HuH-7.5 (cell line): Measurements from ENCODE around the gene LLPH.
"Not testable (repeated sequence)": the region's sequence is repeated elsewhere in the genome, so short reads cannot be mapped to it uniquely, and the experiment has no call there.

Experiments used
- DNase-seq: peaks from one replicate; pipeline ENCODE4 v3.0.0; 2011; ENCODE audit warnings: low spot score

LLPH gene

GRCh38 chr12:66130267-66131066, at the start of gene LLPH:
Gene LLPH, minus strand, starts transcription at chr12:66130750. Its CDS starts 1,644 bp downstream, at chr12:66129106.
- DNase-seq = peak; percentile 63

DNA sequence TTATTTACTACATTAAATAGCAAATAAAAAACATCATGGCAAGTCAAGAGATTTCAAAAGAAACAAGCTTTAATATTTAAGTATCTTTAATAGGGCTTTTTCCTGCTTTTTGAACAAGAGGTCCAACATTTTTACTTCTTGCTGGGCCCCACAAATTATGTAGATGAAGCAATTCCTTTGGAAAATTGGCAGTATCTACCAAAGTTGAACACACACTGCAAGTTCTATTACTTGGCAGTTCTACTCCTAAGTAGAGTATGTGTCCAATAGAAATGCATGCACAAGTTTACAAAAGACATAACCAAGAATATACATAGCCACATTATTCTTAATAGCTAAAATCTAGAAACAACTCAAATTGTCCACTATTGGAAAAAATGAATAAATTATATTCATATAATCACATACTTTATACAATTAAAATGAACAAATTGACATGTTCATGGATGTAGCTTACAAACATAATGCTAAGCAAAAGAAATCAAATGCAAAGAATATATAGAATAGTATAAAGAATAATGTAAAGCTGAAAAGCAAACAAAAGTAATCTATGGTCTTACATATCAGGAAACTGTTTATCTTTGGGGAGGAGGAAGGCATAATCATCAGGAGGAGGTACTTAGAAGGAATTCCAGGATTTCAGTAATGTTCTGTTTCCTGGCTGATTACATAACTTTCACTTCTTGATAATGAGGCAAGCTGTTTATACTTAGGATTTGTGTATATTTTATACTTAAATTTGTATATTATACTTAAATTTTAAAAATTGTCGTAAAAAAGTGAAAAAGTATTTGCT, 45.8 kb upstream of the LLPH start:
- DNase-seq = no peak

DNA sequence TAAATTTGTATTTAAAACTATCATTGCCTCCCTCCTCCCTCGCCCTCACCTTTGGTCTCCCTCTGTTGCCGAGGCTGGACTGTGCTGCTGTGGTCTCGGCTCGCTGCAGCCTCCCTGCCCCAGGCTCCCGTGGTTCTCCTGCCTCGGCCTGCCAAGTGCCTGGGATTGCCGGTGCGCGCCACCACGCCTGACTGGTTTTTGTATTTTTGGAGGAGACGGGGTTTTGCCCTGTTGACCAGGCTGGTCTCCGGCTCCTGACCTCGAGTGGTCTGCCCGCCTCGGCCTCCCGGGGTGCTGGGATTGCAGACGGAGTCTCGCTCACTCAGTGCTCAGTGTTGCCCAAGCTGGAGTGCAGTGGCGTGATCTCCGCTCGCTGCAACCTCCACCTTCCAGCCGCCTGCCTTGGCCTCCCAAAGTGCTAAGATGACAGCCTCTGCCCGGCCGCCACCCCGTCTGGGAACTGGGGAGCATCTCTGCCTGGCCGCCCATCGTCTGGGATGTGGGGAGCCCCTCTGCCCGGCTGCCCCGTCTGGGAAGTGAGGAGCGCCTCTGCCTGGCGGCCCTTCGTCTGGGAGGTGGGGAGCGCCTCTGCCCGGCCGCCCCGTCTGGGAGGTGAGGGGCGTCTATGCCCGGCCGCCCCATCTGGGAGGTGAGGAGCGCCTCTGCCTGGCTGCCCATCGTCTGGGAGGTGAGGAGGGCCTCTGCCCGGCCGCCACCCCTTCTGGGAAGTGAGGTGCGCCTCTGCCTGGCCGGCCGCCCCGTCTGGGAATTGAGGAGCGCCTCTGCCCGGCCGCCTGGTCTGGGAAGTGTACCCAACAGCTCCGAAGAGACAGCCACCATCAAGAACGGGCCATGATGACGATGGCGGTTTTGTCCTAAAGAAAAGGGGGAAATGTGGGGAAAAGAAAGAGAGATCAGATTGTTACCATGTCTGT, 44.1 kb upstream of the LLPH start:
- not testable (repeated sequence) for DNase-seq

DNA sequence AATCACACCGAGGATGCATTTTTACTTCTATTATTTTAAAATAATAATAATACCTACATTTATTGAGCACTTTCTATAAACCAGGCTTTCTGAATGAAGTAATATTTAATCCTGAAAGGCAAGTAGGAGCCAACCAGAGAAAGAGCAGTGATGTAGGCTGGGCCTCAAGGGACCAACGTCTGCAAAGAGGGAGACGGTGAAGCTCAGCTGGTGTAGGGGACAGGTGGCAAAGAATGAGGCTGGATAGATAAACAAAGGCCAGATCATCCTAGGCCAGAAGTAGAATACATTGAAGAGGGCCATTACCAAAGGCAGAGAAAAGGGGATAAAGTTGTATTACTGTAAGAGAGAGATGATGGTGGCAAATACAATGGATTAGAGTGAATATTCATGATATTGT, 40.1 kb upstream of the LLPH start:
- DNase-seq = no peak

GRCh38 chr12:66169221-66170170, 38.9 kb upstream of the LLPH start, which contains the start of gene TMBIM4:
Gene TMBIM4, minus strand, starts transcription at chr12:66169996. Its CDS starts 45 bp downstream, at chr12:66169951.
- peak; percentile 86 for DNase-seq

GRCh38 chr12:66168410-66168809, 37.9 kb upstream of the LLPH start:
- DNase-seq = no peak

DNA sequence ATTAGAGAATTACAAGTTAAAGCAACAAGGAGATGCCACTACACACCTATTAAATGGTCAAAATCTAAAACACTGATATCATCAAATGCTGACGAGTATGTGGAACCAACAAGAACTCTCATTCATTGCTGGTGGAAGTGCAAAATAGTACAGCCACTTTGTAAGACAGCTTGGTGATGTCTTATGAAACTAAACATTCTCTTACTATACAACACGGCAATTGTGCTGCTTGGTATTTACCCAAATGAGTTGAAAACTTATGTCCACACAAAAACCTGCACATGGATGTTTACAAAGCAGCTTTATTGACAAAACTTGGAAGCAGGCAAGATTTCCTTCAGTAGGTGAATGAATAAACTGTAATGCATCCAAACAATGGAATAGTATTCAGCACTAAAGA, 36.0 kb upstream of the LLPH start:
- no peak for DNase-seq

GRCh38 chr12:66165141-66165540, 34.6 kb upstream of the LLPH start:
- no peak for DNase-seq

DNA sequence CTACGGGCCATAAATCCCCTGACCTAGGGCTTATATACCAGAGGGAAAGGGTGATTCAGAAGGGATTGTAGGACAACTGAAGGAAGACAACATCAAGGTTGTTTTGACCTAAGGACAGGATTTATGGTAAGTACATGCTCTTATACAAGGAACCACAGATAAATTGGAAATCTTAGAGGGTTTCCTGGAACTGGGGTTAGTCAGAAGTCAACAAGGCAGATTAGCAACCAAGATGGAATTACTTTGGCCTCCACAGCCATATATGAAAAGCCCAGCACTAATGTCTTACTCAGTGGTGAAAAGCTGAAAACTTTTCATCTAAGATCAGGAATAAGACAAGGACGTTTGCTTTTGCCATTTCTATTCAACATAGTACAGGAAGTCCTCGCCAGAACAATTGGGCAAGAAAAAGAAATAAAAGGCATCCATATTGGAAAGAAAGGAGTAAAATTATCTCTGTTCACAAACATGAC, 33.8 kb upstream of the LLPH start:
- DNase-seq = no peak

DNA sequence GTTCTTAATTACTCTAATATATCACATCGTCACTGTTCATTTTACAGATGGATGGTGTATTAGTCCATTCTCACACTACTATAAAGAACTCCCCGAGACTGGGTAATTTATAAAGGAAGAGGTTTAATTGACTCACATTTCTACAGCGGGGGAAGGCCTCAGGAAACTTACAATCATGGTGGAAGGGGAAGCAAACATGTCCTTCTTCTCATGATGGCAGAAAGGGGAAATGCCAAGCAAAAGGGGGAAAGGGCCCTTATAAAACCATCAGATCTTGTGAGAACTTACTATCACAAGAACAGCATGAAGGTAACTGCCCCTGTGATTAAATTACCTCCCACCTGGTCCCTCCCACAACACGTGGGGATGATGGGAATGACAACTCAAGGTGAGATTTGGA, 32.7 kb upstream of the LLPH start:
- no peak for DNase-seq

- DNase-seq = no peak
Measured at GRCh38 chr12:66162701-66163100, 32.2 kb upstream of the LLPH start.

GRCh38 chr12:66160704-66161103, 30.2 kb upstream of the LLPH start:
- no peak for DNase-seq

DNA sequence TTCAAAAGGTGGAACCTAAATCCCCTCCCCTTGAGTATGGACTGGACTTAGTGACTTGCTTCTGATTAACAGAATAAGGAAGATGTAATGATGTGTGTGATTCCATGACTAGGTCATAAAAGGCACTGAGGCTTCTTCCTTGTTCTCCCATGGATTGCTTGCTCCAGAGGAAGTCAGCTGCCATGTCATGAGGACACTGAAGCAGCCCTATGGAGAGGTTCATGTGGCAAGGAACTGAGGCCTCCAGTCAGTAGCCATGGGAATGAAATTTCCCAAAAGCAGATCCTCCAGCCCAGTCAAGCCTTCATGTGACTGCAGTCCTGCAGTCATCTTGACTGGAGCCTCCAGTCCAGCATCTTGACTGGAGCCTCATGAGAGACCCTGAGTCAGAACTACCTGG, 28.6 kb upstream of the LLPH start:
- DNase-seq = no peak

DNA sequence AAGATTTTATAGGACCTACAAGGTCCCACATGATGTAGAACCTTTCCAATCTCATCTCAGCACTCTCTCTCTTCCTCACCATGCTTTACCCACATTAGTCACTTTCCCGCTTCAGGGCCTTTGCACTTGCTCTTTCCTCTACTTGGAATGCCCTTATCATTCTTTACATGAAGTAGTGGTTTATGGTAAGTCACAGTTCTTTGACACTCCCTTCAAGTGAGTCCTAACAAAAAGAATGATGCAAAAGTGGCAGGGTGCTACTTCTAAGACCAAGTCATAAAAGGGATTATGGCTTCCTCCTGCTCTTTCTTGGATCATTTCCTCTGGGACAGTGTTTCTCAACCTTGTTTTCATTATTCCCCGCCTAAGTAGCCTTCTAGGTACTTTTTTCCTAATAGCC, 26.1 kb upstream of the LLPH start:
- DNase-seq = no peak

DNA sequence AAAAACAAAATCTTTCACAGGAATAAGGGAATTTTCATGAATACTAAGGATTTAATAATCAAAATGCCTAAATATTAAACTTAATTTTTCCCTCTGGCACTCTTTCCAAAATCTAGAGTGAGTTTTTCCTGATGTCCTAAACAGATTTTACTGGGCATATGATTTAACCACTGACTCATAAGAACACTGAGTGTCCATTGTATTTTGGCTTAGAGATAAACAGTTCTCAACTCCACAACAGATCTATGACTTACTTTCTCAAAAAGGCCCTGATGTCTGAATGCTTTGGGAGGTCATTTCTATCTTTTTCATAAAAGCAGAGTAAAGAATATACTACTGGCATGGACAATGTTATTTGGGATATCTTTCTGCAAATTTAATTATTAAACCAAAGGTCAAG, 24.2 kb upstream of the LLPH start:
- no peak for DNase-seq

- no peak for DNase-seq
Measured at GRCh38 chr12:66152732-66153131, 22.2 kb upstream of the LLPH start.

GRCh38 chr12:66149702-66150398, 19.3 kb upstream of the LLPH start:
- no peak for DNase-seq

DNA sequence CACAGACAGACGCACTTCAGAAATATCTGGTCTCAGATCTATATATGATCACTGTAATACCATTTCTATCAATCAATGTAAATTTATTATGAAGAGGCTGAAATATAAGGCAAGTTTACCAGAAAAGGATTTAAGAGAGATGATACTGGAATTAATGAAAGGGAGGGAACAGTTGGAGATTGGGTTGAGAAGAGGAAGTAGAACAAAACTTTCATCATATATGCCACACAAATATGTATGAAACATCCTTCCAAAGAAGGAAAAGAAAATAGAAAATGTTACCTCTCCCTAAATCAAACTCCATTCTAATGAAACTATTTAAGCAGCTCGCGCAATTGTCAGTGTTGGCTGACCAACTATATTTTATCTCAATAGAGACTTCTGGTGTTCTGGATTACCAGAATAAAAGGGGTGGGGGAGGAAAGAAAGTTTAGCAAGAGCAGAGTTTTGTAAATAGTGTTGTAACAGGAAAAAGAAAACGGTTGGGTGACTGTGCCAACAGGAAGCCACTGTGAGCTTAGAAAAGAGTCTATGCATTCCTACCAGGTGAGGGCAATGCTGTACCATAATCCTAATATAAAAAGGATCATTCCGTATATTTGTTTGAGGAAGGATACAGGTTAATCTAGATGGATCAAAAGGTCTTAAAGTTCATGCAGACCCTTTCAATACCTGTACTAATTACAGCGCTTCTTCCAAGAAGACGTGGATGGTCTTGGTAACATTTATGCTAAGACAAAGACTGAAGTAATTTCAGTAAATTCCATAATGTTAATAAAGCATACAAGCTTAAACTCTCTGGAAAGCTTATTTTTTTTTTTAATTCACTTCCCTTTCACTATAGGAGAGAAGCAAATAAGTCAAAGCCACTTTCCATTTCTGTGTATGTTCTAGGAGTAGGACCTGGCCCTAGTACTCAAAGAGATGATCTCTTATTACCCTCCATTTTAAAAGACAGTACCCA, 14.5 kb upstream of the LLPH start:
- peak; percentile 38 for DNase-seq

GRCh38 chr12:66143868-66144267, 13.3 kb upstream of the LLPH start:
- no peak for DNase-seq
